K562 (cell line): ENCODE results near the gene NTPCR. TPM values are rescaled to one million over a fixed set of nuclear protein-coding genes. Genes with fewer than 3 reads are reported as not detected.

Source experiments
- BACH1 ChIP-seq: fragments of 200-800 bp; sonication (Bioruptor generic); IDR thresholded peaks from 2 replicates; pipeline ENCODE4 v1.6.1; 2016; ENCODE audit warnings: missing genetic modification characterization, missing compliant biosample characterization
- CBX8 ChIP-seq: fragments of 200-600 bp; sonication (generic); IDR thresholded peaks from 2 replicates; pipeline ENCODE4 v1.6.1; 2012; ENCODE audit warnings: borderline replicate concordance, mixed run types, low read depth, mild to moderate bottlenecking, moderate library complexity, mixed read lengths, low read length, control low read depth, inconsistent platforms; ENCODE audit not compliant: poor library complexity, severe bottlenecking; ENCODE audit errors: extremely low read depth
- HEY1 ChIP-seq: fragments of 250-450 bp; sonication (Bioruptor Pico); IDR thresholded peaks from 2 replicates; pipeline ENCODE4 v1.5.0; 2020; ENCODE audit warnings: mild to moderate bottlenecking, moderate library complexity, borderline replicate concordance
- ILK ChIP-seq: fragments of 450-650 bp; IDR thresholded peaks from 2 replicates; pipeline ENCODE4 v1.6.1; 2016; ENCODE audit warnings: missing genetic modification characterization, low read depth, mild to moderate bottlenecking, missing compliant biosample characterization, moderate library complexity, borderline replicate concordance
- IRF9 ChIP-seq: fragments of 450-650 bp; IDR thresholded peaks from 2 replicates; pipeline ENCODE4 v1.6.1; 2016; ENCODE audit warnings: missing biosample characterization, missing genetic modification characterization
- NONO ChIP-seq, 2 experiments: fragments of 200-400 bp in 1 of 2; fragments of 450-650 bp in 1 of 2; formaldehyde crosslinking in 1 of 2; IDR thresholded peaks; 2 replicates each; pipeline ENCODE4 v1.6.1; 2017; ENCODE audit warnings: low read depth in 2 of 2, mild to moderate bottlenecking in 2 of 2, moderate library complexity in 2 of 2, low read length in 1 of 2
- SMARCA5 ChIP-seq: fragments of 450-650 bp; IDR thresholded peaks from 2 replicates; pipeline ENCODE4 v1.6.1; 2016
- ZC3H8 ChIP-seq: fragments of 450-650 bp; IDR thresholded peaks from 2 replicates; pipeline ENCODE4 v1.6.1; 2017
- ZNF146 ChIP-seq: IDR thresholded peaks from one replicate; pipeline ENCODE4 v1.6.1; 2018; ENCODE audit warnings: missing compliant biosample characterization; ENCODE audit not compliant: unreplicated experiment
- ZNF695 ChIP-seq: fragments of 450-650 bp; formaldehyde crosslinking; IDR thresholded peaks from 2 replicates; pipeline ENCODE4 v1.4.0; 2020; ENCODE audit warnings: mild to moderate bottlenecking, moderate library complexity
- polyA plus RNA-seq, 8 experiments: library from polyadenylated mRNA; depleted of rRNA in 4 of 8; stranded (reverse) in 5 of 8; unstranded in 3 of 8; fragments of >200 nt; fragmentation: Nextera tagmentation in 2 of 8; fragmentation: Illumina TruSeq in 1 of 8; extraction: Ambion mirVana in 2 of 8; extraction: Trizol in 1 of 8; gene quantifications; 2 replicates each; pipeline versions ENCODE4 v1.2.1 to v1.2.3, GENCODE V29; 2011 to 2014; ENCODE audit warnings: inconsistent platforms in 1 of 8, missing spikeins in 1 of 8
- total RNA-seq, 7 experiments: library from RNA; depleted of rRNA in 6 of 7; stranded (reverse); fragments of >200 nt in 6 of 7; fragmentation: Illumina TruSeq in 2 of 7; extraction: Trizol in 2 of 7; gene quantifications; 2 replicates each; pipeline versions ENCODE4 v1.2.1 to v1.2.3, GENCODE V29; 2011 to 2021; ENCODE audit warnings: low replicate concordance in 1 of 7

The NTPCR gene
- total and polyA plus RNA-seq, 9 of the 15 experiments (the other 6 are each of a cell fraction or from before 2014, with no cell fraction given) = 19.3 to 105 (median 48.8) TPM

- TF ChIP-seq IRF9 (tag) (no peak), CBX8 (no peak), ILK (tag) (no peak), ZNF146 (CRISPR knock-in tag) (no peak), SMARCA5 (no peak), NONO (IDR thresholded peaks at IDR 0.05; ENCODE audit: low read depth in 2 of 2, low read length in 1 of 2) (no peak), ZC3H8 (no peak), ZNF695 (no peak), BACH1 (tag) (no peak), HEY1 (CRISPR knock-in tag) (no peak)
These were observed 25.5 kb upstream of the NTPCR start (continued) for GRCh38 chr1:232924874-232925273.
